HEK293T (cell line): ENCODE measurements around the gene CHCHD3.

Source experiments
- CTCF ChIA-PET: fragments of 350-600 bp; formaldehyde crosslinking; extraction: SDS; loops from one replicate; lab custom pipeline; 2021; ENCODE audit warnings: antibody characterized with exemption, inconsistent platforms; lab: Yijun Ruan, JAX
- POLR2A ChIA-PET: fragments of 350-600 bp; formaldehyde crosslinking; extraction: SDS; loops from one replicate; lab custom pipeline; 2020; ENCODE audit warnings: antibody characterized with exemption, inconsistent platforms; lab: Yijun Ruan, JAX
- DNase-seq: peaks from one replicate; pipeline ENCODE4 v3.0.0; 2012; ENCODE audit warnings: mixed read lengths; ENCODE audit errors: extremely low spot score
- ARNT ChIP-seq: fragments of 450-650 bp; IDR thresholded peaks from 2 replicates; pipeline ENCODE4 v1.6.1; 2017; ENCODE audit warnings: mild to moderate bottlenecking
- BHLHE40 ChIP-seq: fragments of 450-650 bp; IDR thresholded peaks from 2 replicates; pipeline ENCODE4 v1.6.1; 2016; ENCODE audit warnings: mild to moderate bottlenecking, moderate library complexity, borderline replicate concordance
- CTBP1 ChIP-seq: fragments of 450-650 bp; IDR thresholded peaks from 2 replicates; pipeline ENCODE4 v1.6.1; 2016; ENCODE audit warnings: borderline replicate concordance
- ELF4 ChIP-seq: fragments of 450-650 bp; IDR thresholded peaks from 2 replicates; pipeline ENCODE4 v1.6.1; 2017; ENCODE audit warnings: antibody characterized with exemption
- FOXA1 ChIP-seq: fragments of 450-650 bp; IDR thresholded peaks from 2 replicates; pipeline ENCODE4 v1.6.1; 2016; ENCODE audit warnings: mild to moderate bottlenecking
- FOXK2 ChIP-seq: fragments of 450-650 bp; IDR thresholded peaks from 2 replicates; pipeline ENCODE4 v1.6.1; 2016; ENCODE audit warnings: mild to moderate bottlenecking
- FOXM1 ChIP-seq: fragments of 450-650 bp; IDR thresholded peaks from 2 replicates; pipeline ENCODE4 v1.6.1; 2017; ENCODE audit warnings: mild to moderate bottlenecking, borderline replicate concordance
- HDGF ChIP-seq: fragments of 450-650 bp; IDR thresholded peaks from 2 replicates; pipeline ENCODE4 v1.6.1; 2017; ENCODE audit warnings: antibody characterized with exemption, borderline replicate concordance
- L3MBTL2 ChIP-seq: fragments of 450-650 bp; conservative IDR thresholded peaks from 2 replicates; pipeline ENCODE4 v1.6.1; 2016; ENCODE audit warnings: mild to moderate bottlenecking
- LEF1 ChIP-seq: fragments of 450-650 bp; IDR thresholded peaks from 2 replicates; pipeline ENCODE4 v1.6.1; 2017; ENCODE audit warnings: mild to moderate bottlenecking, borderline replicate concordance
- NFRKB ChIP-seq: fragments of 450-650 bp; IDR thresholded peaks from 2 replicates; pipeline ENCODE4 v1.6.1; 2016; ENCODE audit warnings: mild to moderate bottlenecking, moderate library complexity
- PKNOX1 ChIP-seq: fragments of 450-650 bp; IDR thresholded peaks from 2 replicates; pipeline ENCODE4 v1.6.1; 2016
- SP1 ChIP-seq: fragments of 450-650 bp; IDR thresholded peaks from 2 replicates; pipeline ENCODE4 v1.6.1; 2017
- SUZ12 ChIP-seq: fragments of 450-650 bp; IDR thresholded peaks from 2 replicates; pipeline ENCODE4 v1.6.1; 2016; ENCODE audit warnings: mild to moderate bottlenecking
- TARDBP ChIP-seq: fragments of 450-650 bp; IDR thresholded peaks from 2 replicates; pipeline ENCODE4 v1.6.1; 2016
- ZNF384 ChIP-seq: fragments of 450-650 bp; IDR thresholded peaks from 2 replicates; pipeline ENCODE4 v1.6.1; 2016

Gene CHCHD3

GRCh38 chr7:132777414-132777813 lies 304.5 kb downstream of the CHCHD3 start:
- ChIA-PET POLR2A (no interaction called here), CTCF (no interaction called here)
- no peak for TF ChIP-seq SUZ12
- no peak for TF ChIP-seq ZNF384
- TF ChIP-seq L3MBTL2, result no peak
- no peak for TF ChIP-seq ARNT
- no peak for TF ChIP-seq PKNOX1
- TF ChIP-seq TARDBP, result no peak
- no peak for TF ChIP-seq BHLHE40
- no peak for TF ChIP-seq HDGF
- TF ChIP-seq ELF4, result no peak
- no peak for TF ChIP-seq FOXA1
- TF ChIP-seq FOXM1, result no peak
- no peak for DNase-seq

GRCh38 chr7:132776048-132776620 lies 305.8 kb downstream of the CHCHD3 start:
- no peak for DNase-seq
- ChIA-PET CTCF (no interaction called here), POLR2A (no interaction called here)
- no peak for TF ChIP-seq FOXM1
- TF ChIP-seq PKNOX1, result no peak
- TF ChIP-seq L3MBTL2, result no peak
- no peak for TF ChIP-seq NFRKB
- no peak for TF ChIP-seq LEF1
- TF ChIP-seq SUZ12, result no peak

GRCh38 chr7:132773527-132773956 lies 308.3 kb downstream of the CHCHD3 start:
- POLR2A ChIA-PET, result no interaction called here
- no peak for DNase-seq
- TF ChIP-seq FOXK2 (no peak), FOXM1 (no peak), HDGF (no peak), TARDBP (no peak), BHLHE40 (no peak), PKNOX1 (no peak), L3MBTL2 (no peak), SP1 (no peak), ARNT (no peak), ELF4 (no peak), SUZ12 (no peak), FOXA1 (no peak), CTBP1 (no peak), LEF1 (no peak), NFRKB (no peak), ZNF384 (no peak)
- CTCF ChIA-PET, result no interaction called here

- CTCF ChIA-PET, result no interaction called here
- POLR2A ChIA-PET, result no interaction called here
- no peak for DNase-seq
- no peak for TF ChIP-seq TARDBP
- no peak for TF ChIP-seq FOXM1
- TF ChIP-seq SUZ12, result no peak
- TF ChIP-seq FOXK2, result no peak
- no peak for TF ChIP-seq ELF4
- no peak for TF ChIP-seq NFRKB
- TF ChIP-seq CTBP1, result no peak
These were observed 310.6 kb downstream of the CHCHD3 start for GRCh38 chr7:132771301-132771730.

GRCh38 chr7:132770055-132770454 lies 311.8 kb downstream of the CHCHD3 start:
- POLR2A ChIA-PET, result no interaction called here
- CTCF ChIA-PET, result no interaction called here
- no peak for DNase-seq
- no peak for TF ChIP-seq NFRKB
- no peak for TF ChIP-seq SUZ12
- TF ChIP-seq ARNT, result no peak
- TF ChIP-seq PKNOX1, result no peak
- no peak for TF ChIP-seq ELF4

- ChIA-PET CTCF (no interaction called here), POLR2A (no interaction called here)
- TF ChIP-seq L3MBTL2 (no peak), SUZ12 (no peak), ARNT (no peak)
- no peak for DNase-seq
These were observed 312.6 kb downstream of the CHCHD3 start for GRCh38 chr7:132769280-132769679.
